ENCODE measurements around the gene PADI4. TPM values are rescaled to one million over a fixed set of nuclear protein-coding genes. Genes with fewer than 3 reads are reported as not detected.
"Not testable (repeated sequence)": the region's sequence is repeated elsewhere in the genome, so short reads cannot be mapped to it uniquely, and the experiment has no call there.

The PADI4 gene
- total and polyA plus RNA-seq, 2 of the 4 experiments (the other 2 are of a cell fraction), result not detected

DNA sequence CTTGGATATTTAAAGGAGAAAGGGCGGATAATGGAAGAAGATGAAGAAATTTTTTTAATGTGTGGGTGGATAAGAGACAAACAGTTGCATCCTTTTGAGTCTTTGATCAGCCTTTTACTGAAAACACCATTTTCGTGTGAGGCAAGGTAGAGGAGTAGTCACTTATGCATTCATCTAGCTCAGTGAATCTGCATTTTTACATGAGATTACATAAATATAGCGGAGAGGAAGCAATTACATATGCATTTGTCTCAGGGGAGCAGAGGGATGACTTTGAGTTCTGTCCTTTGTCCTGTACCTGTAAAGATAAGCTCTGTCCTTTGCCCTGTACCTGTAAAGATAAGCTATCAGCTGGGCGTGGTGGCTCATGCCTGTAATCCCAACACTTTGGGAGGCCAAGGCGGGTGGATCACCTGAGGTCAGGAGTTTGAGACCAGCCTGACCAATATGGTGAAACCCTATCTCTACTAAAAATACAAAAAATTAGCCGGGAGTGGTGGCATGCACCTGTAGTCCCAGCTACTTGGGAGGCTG is 13.9 kb downstream of the PADI4 start:
- H4K20me1 ChIP-seq (ENCODE audit: insufficient read depth, low read length); CTCF ChIA-PET; BruUV-seq (replicated peaks): not testable (repeated sequence)

More for the DNA sequence above, 13.9 kb downstream of the PADI4 start:
- POLR2A ChIA-PET (ENCODE audit: unreplicated experiment); H3K14ac ChIP-seq (replicated peaks; ENCODE audit: low read depth, low read length); H2BK20ac ChIP-seq (ENCODE audit: low read depth, low read length); H4K91ac ChIP-seq (ENCODE audit: insufficient read depth, low read depth, low read length); DNase-seq; H3K18ac ChIP-seq (ENCODE audit: low read depth, low read length); H4K5ac ChIP-seq (ENCODE audit: low read depth, low read length); H3K4me3 ChIP-seq (ENCODE audit: insufficient read depth, low read depth, low read length); H3K9me1 ChIP-seq (ENCODE audit: insufficient read depth, low read length); H2AFZ ChIP-seq (replicated peaks; ENCODE audit: low read length, poor library complexity); dilution Hi-C loops (cut with HindIII; ENCODE audit: low sequenced_read_pairs, unreplicated experiment); H2BK120ac ChIP-seq (ENCODE audit: low read depth, low read length); H3K27ac ChIP-seq (ENCODE audit: insufficient read depth, low read length); H3K56ac ChIP-seq (ENCODE audit: extremely low read depth, insufficient read depth, low read length); H3K36me3 ChIP-seq (ENCODE audit: control insufficient read depth, insufficient read depth, low read length); H3K79me1 ChIP-seq (ENCODE audit: low read depth in 1 of 2, low read length in 2 of 2); H2AK5ac ChIP-seq (ENCODE audit: low read depth, low read length); H2AK9ac ChIP-seq (replicated peaks; ENCODE audit: low read depth, low read length, poor library complexity); H2BK5ac ChIP-seq (ENCODE audit: low read depth, low read length, poor library complexity, severe bottlenecking); ATAC-seq (ENCODE audit: low read depth); H3K4me2 ChIP-seq (ENCODE audit: low read depth, low read length); H3K9me3 ChIP-seq (ENCODE audit: control insufficient read depth, insufficient read depth, low read length); H3K4me1 ChIP-seq (ENCODE audit: control insufficient read depth, insufficient read depth, low read length); in situ Hi-C loops (cut with MboI; ENCODE audit: low sequenced_read_pairs); H3K9ac ChIP-seq (ENCODE audit: low read depth, low read length); H3K4ac ChIP-seq (ENCODE audit: low read depth, low read length); H3K23ac ChIP-seq (ENCODE audit: low read depth, low read length); H2BK15ac ChIP-seq (ENCODE audit: low read depth, low read length); H3K27me3 ChIP-seq (ENCODE audit: control insufficient read depth, insufficient read depth, low read length); intact Hi-C loops (cut with micrococcal nuclease); H4K8ac ChIP-seq (ENCODE audit: low read depth in 2 of 2, low read length in 2 of 2): not testable (repeated sequence)
- 100% methylated on average over 1 of the region's 6 CpGs; no CpG with 5 or more reads in 1 of the 2 experiments for WGBS, 2 experiments (ENCODE audit: extremely low coverage in 2 of 2, insufficient read length in 1 of 2)

Measured in IMR-90 (cell line).